HepG2 (cell line): Measurements from ENCODE around the gene RPL6. TPM values are rescaled to one million over a fixed set of nuclear protein-coding genes. Genes with fewer than 3 reads are reported as not detected.

Experiments used
- BCL3 ChIP-seq: sonication (generic); formaldehyde crosslinking; IDR thresholded peaks from 2 replicates; pipeline ENCODE4 v1.5.1; 2020; ENCODE audit warnings: mild to moderate bottlenecking, missing genetic modification reagents, moderate library complexity
- BORCS8-MEF2B ChIP-seq: sonication (generic); formaldehyde crosslinking; IDR thresholded peaks from 2 replicates; pipeline ENCODE4 v1.8.0; 2022; ENCODE audit warnings: mild to moderate bottlenecking, missing genetic modification reagents
- CHD2 ChIP-seq: IDR thresholded peaks from 2 replicates; pipeline ENCODE4 v1.6.1; 2011; ENCODE audit warnings: low read depth, low read length, improper control_type of control experiment
- GATAD2A ChIP-seq: IDR thresholded peaks from 2 replicates; pipeline ENCODE4 v1.6.1; 2016
- GRHL1 ChIP-seq: sonication (generic); formaldehyde crosslinking; conservative IDR thresholded peaks from 2 replicates; pipeline ENCODE4 v1.8.0; 2022; ENCODE audit warnings: missing genetic modification reagents
- IRX3 ChIP-seq: sonication (generic); formaldehyde crosslinking; IDR thresholded peaks from 2 replicates; pipeline ENCODE4 v1.8.1; 2023; ENCODE audit warnings: mild to moderate bottlenecking, low read depth, missing genetic modification reagents, borderline replicate concordance
- KDM6A ChIP-seq: IDR thresholded peaks from 2 replicates; pipeline ENCODE4 v1.6.1; 2016; ENCODE audit warnings: low read depth
- MXD1 ChIP-seq: sonication (generic); formaldehyde crosslinking; IDR thresholded peaks from 2 replicates; pipeline ENCODE4 v1.4.0; 2020; ENCODE audit warnings: mild to moderate bottlenecking, missing genetic modification reagents
- PATZ1 ChIP-seq: sonication (generic); formaldehyde crosslinking; IDR thresholded peaks from 2 replicates; pipeline ENCODE4 v1.4.0; 2020; ENCODE audit warnings: missing genetic modification reagents
- PBX2 ChIP-seq: IDR thresholded peaks from 2 replicates; pipeline ENCODE4 v1.6.1; 2016; ENCODE audit warnings: control low read depth
- RBM22 ChIP-seq: fragments of 200-400 bp; formaldehyde crosslinking; optimal IDR thresholded peaks from 2 replicates; pipeline ENCODE3; 2017; ENCODE audit warnings: mild to moderate bottlenecking, low read length, moderate library complexity
- RXRB ChIP-seq: IDR thresholded peaks from 2 replicates; pipeline ENCODE4 v1.6.1; 2016; ENCODE audit warnings: borderline replicate concordance, missing genetic modification reagents, missing compliant biosample characterization
- TFAP4 ChIP-seq: sonication (generic); IDR thresholded peaks from 2 replicates; pipeline ENCODE4 v1.6.1; 2016; ENCODE audit warnings: low read depth, borderline replicate concordance
- THAP11 ChIP-seq: IDR thresholded peaks from 2 replicates; pipeline ENCODE4 v1.6.1; 2016; ENCODE audit warnings: missing biosample characterization, missing genetic modification reagents
- TRIM22 ChIP-seq: fragments of 450-650 bp; IDR thresholded peaks from 2 replicates; pipeline ENCODE4 v1.6.1; 2017
- ZNF296 ChIP-seq: sonication (generic); formaldehyde crosslinking; conservative IDR thresholded peaks from 2 replicates; pipeline ENCODE4 v1.5.0; 2020; ENCODE audit warnings: mild to moderate bottlenecking, missing genetic modification reagents
- ZNF382 ChIP-seq: sonication (generic); formaldehyde crosslinking; IDR thresholded peaks from 2 replicates; pipeline ENCODE4 v1.5.0; 2020; ENCODE audit warnings: missing genetic modification reagents, mild to moderate bottlenecking, borderline replicate concordance
- ZNF44 ChIP-seq: sonication (generic); formaldehyde crosslinking; IDR thresholded peaks from 2 replicates; pipeline ENCODE4 v1.5.1; 2020; ENCODE audit warnings: mild to moderate bottlenecking, missing genetic modification reagents
- ZNF598 ChIP-seq: sonication (generic); formaldehyde crosslinking; IDR thresholded peaks from 2 replicates; pipeline ENCODE4 v1.5.1; 2020; ENCODE audit warnings: mild to moderate bottlenecking, missing genetic modification reagents, borderline replicate concordance
- polyA plus RNA-seq, 8 experiments: library from polyadenylated mRNA; depleted of rRNA in 3 of 8; stranded (reverse) in 7 of 8; unstranded in 1 of 8; fragments of >200 nt; fragmentation: Illumina TruSeq in 4 of 8; extraction: Trizol in 4 of 8; gene quantifications; 2 replicates each; pipeline versions ENCODE4 v1.2.1 to v1.2.3, GENCODE V29; 2011 to 2016; ENCODE audit warnings: low read depth in 4 of 8, missing spikeins in 1 of 8, mixed read lengths in 1 of 8; ENCODE audit not compliant: insufficient read depth in 1 of 8
- total RNA-seq, 5 experiments: library from RNA; depleted of rRNA; stranded (reverse); fragments of >200 nt; fragmentation: Illumina TruSeq; extraction: Trizol; gene quantifications; 2 replicates each; pipeline ENCODE4 v1.2.3, GENCODE V29; 2016; ENCODE audit warnings: low read depth in 1 of 5

Gene RPL6
- total and polyA plus RNA-seq, 2 of the 13 experiments (the other 11 are each of a cell fraction or from before 2014, with no cell fraction given): 1,551 to 1,719 TPM

- TF ChIP-seq TRIM22: no peak
- TF ChIP-seq ZNF44 (CRISPR knock-in tag): no peak
- peak; percentile 79; the same call in 1 of the 2 replicates for TF ChIP-seq BORCS8-MEF2B (CRISPR knock-in tag)
- TF ChIP-seq ZNF382 (CRISPR knock-in tag): no peak
- peak; percentile 46; the same call in 1 of the 2 replicates for TF ChIP-seq MXD1 (CRISPR knock-in tag)
- TF ChIP-seq PBX2: no peak
- TF ChIP-seq IRX3 (CRISPR knock-in tag): no peak
- TF ChIP-seq RBM22: no peak
- peak; percentile 79 for TF ChIP-seq PATZ1 (CRISPR knock-in tag)
- TF ChIP-seq ZNF296: no peak
- TF ChIP-seq THAP11 (CRISPR knock-in tag): peak; percentile 95
- TF ChIP-seq BCL3 (CRISPR knock-in tag): peak; percentile 63; the same call in 1 of the 2 replicates
- TF ChIP-seq RXRB (CRISPR knock-in tag): peak; percentile 34; the same call in 1 of the 2 replicates
- peak; percentile 30; the same call in 1 of the 2 replicates for TF ChIP-seq GATAD2A (CRISPR knock-in tag)
- peak; percentile 75; the same call in 1 of the 2 replicates for TF ChIP-seq ZNF598 (CRISPR knock-in tag)
- TF ChIP-seq TFAP4: peak; percentile 36; the same call in 1 of the 2 replicates
- TF ChIP-seq KDM6A (CRISPR knock-in tag): no peak
- no peak for TF ChIP-seq CHD2
- TF ChIP-seq GRHL1: no peak
Observed at GRCh38 chr12:112418608-112419296, 9.3 kb upstream of the RPL6 start, which contains the start of gene PTPN11 (continued).
